Stimulated activated effector memory CD8-positive, alpha-beta T cell treated with anti-CD3 and anti-CD28 coated beads, Interleukin-12 subunit alpha, Interleukin-12 subunit beta, amount 100 ng/mL, for 72 hours (primary cell): ENCODE data around the gene MTUS2.
A peak's percentile ranks its signal among the peaks of the same experiment; 100 is the strongest.

ENCODE experiments used
- ATAC-seq: fragments of 150-1000 bp; cut with Tn5 transposase; 2 replicates; pipeline ENCODE4 v1.10.0; 2021
- DNase-seq, 2 donors: peaks; one replicate each; pipeline ENCODE4 v3.0.0; 2021 to 2022; ENCODE audit warnings: low spot score in 2 of 2
- H3K27ac Mint-ChIP-seq: one replicate; pipeline ENCODE4 v1.8.0; 2022; ENCODE audit warnings: mild to moderate bottlenecking, mixed read lengths
- H3K36me3 Mint-ChIP-seq: one replicate; pipeline ENCODE4 v1.8.0; 2022; ENCODE audit warnings: mild to moderate bottlenecking, mixed read lengths
- H3K4me1 Mint-ChIP-seq: one replicate; pipeline ENCODE4 v1.8.0; 2022; ENCODE audit warnings: mixed read lengths
- H3K4me3 Mint-ChIP-seq: one replicate; pipeline ENCODE4 v1.8.0; 2022; ENCODE audit warnings: mild to moderate bottlenecking, mixed read lengths
- H3K9me3 Mint-ChIP-seq: one replicate; pipeline ENCODE4 v1.8.0; 2022; ENCODE audit warnings: mixed read lengths

The MTUS2 gene

DNA sequence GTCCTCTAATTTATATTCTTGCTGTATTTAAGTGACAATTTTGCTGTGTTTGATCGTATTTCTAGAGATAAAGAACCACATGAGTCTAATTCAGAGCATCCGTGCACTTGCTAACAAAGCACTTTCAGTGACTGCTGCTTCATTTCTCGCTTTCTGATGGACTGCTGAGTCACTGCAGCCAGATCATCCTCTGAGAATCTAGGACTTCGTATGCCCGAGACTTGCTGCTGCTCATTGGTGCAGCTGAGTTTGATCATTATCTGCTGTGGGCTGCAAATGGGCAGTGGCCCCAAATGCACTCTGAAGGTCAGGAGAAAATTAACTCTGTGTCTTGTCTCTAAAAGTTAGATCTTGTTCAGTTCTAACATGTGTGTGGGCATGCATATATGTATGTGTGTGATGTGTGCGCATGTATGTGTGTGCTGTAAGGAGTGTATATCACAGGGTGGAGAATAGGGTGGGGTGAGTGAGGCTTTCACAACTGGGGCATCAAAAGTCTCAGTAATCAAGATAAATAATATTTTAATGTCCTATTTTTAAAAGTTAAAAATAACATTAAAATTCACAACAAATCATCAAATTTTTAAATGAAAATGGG is 342.6 kb downstream of the MTUS2 start:
- ATAC-seq (peak; percentile 73), DNase-seq (no peak)
- H3K4me3 Mint-ChIP-seq: no peak overlapping the region
- no peaks in the 10 kb centered on the region for H3K9me3 Mint-ChIP-seq
- no peaks in the 10 kb centered on the region for H3K4me1 Mint-ChIP-seq
- H3K27ac Mint-ChIP-seq: no peak overlapping the region
- no peaks in the 10 kb centered on the region for H3K36me3 Mint-ChIP-seq

- no peaks in the 10 kb centered on the region for H3K36me3 Mint-ChIP-seq
These were observed 344.0 kb downstream of the MTUS2 start for GRCh38 chr13:29164116-29164515.

DNA sequence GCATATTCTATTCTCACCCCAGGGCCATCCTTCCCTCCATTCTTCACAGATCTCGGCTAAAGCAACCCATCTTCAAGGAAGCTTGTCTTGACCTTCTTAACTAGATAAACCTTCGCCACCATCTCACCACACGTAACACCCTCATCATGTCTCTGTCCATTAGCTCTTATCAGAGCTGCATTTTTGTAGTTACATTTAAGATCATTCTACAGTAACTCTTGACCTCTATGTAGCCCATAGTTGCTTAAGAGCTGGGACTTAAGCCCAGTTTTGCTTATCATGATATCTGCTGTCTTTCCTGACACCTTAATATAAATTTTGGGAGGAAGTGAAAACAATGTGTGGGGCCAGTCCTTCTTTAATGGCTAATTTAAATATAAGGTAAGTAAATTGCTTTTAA is 345.1 kb downstream of the MTUS2 start:
- H3K4me1 Mint-ChIP-seq: no peaks in the 10 kb centered on the region
- ATAC-seq: no peak
- H3K4me3 Mint-ChIP-seq: no peak overlapping the region

More at GRCh38 chr13:29164116-29164515, 344.0 kb downstream of the MTUS2 start:
- H3K4me1 Mint-ChIP-seq: no peaks in the 10 kb centered on the region
- no peak for ATAC-seq
- H3K27ac Mint-ChIP-seq: no peak overlapping the region
- no peaks in the 10 kb centered on the region for H3K9me3 Mint-ChIP-seq
- DNase-seq: no peak
- H3K4me3 Mint-ChIP-seq: no peak overlapping the region

GRCh38 chr13:29165840-29166239 is 345.7 kb downstream of the MTUS2 start:
- no peaks in the 10 kb centered on the region for H3K4me1 Mint-ChIP-seq
- no peak for DNase-seq
- no peak overlapping the region for H3K27ac Mint-ChIP-seq
- H3K9me3 Mint-ChIP-seq: no peaks in the 10 kb centered on the region
- no peak overlapping the region for H3K4me3 Mint-ChIP-seq
- ATAC-seq: peak; percentile 56
- no peaks in the 10 kb centered on the region for H3K36me3 Mint-ChIP-seq

More for the DNA sequence above, 345.1 kb downstream of the MTUS2 start:
- no peak overlapping the region for H3K27ac Mint-ChIP-seq
- no peaks in the 10 kb centered on the region for H3K36me3 Mint-ChIP-seq
- H3K9me3 Mint-ChIP-seq: no peaks in the 10 kb centered on the region
- no peak for DNase-seq

DNA sequence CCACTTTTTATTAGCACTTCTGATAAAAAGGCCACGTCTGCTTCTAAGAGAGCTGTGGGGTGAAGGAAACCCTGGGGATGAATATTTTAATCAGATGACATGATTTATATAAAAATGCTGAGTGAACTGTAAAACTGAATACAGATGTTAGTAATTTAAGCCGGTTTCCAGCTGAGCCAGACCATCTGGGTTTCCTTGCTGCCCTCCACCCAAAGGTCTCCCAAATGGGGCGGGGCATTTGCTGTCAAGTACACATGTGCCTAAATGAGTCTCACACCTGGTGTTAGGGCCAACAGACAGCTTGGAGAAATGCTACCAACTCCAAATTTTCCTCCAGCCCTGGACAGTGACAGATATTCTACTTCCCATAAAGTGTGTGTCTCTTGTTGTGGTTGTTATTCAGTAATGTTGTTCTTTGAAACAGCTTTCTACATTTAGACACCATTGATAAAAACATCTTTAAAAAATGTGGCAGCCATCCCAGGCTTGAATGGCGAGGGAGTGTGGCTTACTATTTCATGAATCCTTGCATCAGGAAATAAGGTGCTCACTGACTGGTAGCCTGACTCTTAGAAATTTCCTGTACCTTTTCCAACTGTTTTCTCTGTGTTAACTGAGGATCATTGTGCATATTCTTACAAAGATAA is 350.4 kb downstream of the MTUS2 start:
- no peaks in the 10 kb centered on the region for H3K4me1 Mint-ChIP-seq
- DNase-seq (no peak), ATAC-seq (no peak)
- H3K4me3 Mint-ChIP-seq: no peak overlapping the region
- no peak overlapping the region for H3K27ac Mint-ChIP-seq
- no peaks in the 10 kb centered on the region for H3K36me3 Mint-ChIP-seq
- H3K9me3 Mint-ChIP-seq: no peaks in the 10 kb centered on the region

DNA sequence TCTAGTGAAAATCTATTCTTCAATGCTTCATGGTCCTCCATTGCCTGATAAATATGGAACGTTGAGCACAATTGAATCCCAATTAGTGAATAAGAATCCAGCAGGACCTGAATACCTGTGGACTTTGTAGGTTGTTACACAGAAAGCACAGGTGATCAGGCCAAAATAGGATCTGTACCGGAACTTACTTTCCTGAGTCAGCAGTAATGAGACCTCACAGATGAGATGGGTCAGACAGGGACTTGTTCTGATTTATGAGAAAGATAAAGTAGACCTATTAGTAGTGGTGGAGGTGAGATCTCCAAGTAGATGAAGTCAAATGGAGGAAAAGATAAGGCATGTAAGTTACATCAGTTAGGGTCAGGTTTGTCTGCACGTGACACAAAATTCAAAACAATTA is 351.1 kb downstream of the MTUS2 start:
- no peaks in the 10 kb centered on the region for H3K36me3 Mint-ChIP-seq
- no peak overlapping the region for H3K4me3 Mint-ChIP-seq
- H3K4me1 Mint-ChIP-seq: no peaks in the 10 kb centered on the region
- no peak for ATAC-seq
- H3K9me3 Mint-ChIP-seq: no peaks in the 10 kb centered on the region
- no peak overlapping the region for H3K27ac Mint-ChIP-seq
- DNase-seq: no peak

GRCh38 chr13:29174093-29174492 is 354.0 kb downstream of the MTUS2 start:
- ATAC-seq (no peak), DNase-seq (no peak)
- no peaks in the 10 kb centered on the region for H3K9me3 Mint-ChIP-seq
- no peaks in the 10 kb centered on the region for H3K4me1 Mint-ChIP-seq
- H3K4me3 Mint-ChIP-seq: no peak overlapping the region
- no peaks in the 10 kb centered on the region for H3K36me3 Mint-ChIP-seq
- no peak overlapping the region for H3K27ac Mint-ChIP-seq

DNA sequence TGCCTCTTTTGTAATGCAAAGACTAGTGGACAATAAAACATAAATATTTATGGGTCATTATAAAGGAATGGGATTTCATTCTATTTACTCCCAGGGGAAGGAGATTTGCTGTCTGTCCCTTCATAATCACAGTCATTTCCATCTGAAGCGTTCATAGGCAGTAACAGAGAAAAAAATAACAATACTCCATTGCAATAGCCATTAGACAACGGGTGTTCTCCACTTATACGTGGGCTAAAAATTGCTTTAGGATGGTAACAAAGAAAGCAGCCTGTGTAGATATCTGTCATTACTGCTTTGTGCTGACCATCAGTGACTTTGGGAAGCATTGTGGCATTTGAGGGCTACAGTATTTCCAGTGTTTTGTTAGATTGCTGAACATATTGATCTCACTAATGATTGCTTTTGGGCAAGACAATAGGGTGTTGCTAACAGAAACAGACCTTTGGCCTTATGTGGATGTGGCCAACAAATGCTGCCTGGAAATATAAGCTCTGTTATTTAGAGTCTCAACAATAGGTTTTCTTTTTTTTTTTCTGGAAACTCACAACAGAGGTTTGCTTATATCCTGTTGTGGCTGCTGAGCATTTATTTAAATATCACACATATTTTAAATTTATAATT is 355.2 kb downstream of the MTUS2 start:
- no peak overlapping the region for H3K27ac Mint-ChIP-seq
- H3K4me3 Mint-ChIP-seq: no peak overlapping the region
- DNase-seq: no peak
- H3K9me3 Mint-ChIP-seq: no peaks in the 10 kb centered on the region
- H3K4me1 Mint-ChIP-seq: no peaks in the 10 kb centered on the region
- no peak for ATAC-seq
- H3K36me3 Mint-ChIP-seq: no peaks in the 10 kb centered on the region

DNA sequence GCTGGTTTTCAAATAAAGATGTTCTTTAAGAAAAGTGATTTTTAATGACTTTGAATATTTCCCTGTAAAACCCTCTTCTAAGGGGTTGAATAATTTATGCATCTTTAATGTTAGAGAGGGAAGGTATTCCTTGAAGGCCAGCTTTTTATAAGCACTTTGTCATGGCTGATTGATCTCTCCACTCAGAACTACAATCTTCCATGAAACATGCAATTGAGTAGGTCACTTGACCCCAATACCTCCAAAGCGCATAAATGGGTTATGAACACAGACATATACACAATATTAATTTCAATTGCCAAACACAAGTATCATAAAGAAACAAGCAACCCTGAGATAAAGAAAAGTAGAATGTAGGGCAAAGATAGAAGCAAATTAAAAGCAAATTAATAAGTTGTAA is 359.9 kb downstream of the MTUS2 start:
- no peak for ATAC-seq
- Mint-ChIP-seq H3K9me3 (peaks cover 21% of the 10 kb centered on the region), H3K4me3 (no peak overlapping the region), H3K36me3 (no peaks in the 10 kb centered on the region), H3K4me1 (no peaks in the 10 kb centered on the region), H3K27ac (no peak overlapping the region)
- DNase-seq: no peak

DNA sequence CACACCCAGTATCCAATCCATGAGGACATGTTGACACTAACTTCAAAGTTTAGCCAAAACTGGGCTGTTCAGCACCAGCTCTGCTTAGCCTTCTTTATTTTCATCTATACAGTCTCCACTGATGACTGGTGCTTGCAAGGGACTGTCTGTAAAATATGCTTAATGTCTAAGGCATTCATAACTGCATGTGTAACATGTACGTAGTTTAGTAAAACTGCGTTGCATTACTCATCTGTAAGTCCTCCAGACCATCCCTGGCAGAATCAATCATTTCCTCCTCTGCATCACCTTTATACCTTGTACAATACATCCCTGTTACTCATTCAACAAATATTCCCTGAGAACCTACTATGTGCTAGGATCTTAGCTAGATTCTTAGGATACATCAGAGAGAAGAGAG is 362.1 kb downstream of the MTUS2 start:
- H3K27ac Mint-ChIP-seq: no peak overlapping the region
- DNase-seq (no peak), ATAC-seq (no peak)
- H3K36me3 Mint-ChIP-seq: no peaks in the 10 kb centered on the region
- H3K4me1 Mint-ChIP-seq: no peaks in the 10 kb centered on the region
- H3K9me3 Mint-ChIP-seq: peaks cover 27% of the 10 kb centered on the region
- H3K4me3 Mint-ChIP-seq: no peak overlapping the region

GRCh38 chr13:29185926-29186325 is 365.8 kb downstream of the MTUS2 start:
- DNase-seq: no peak
- ATAC-seq: no peak
- Mint-ChIP-seq H3K27ac (no peak overlapping the region), H3K36me3 (no peaks in the 10 kb centered on the region), H3K4me3 (no peak overlapping the region), H3K9me3 (peaks cover 27% of the 10 kb centered on the region), H3K4me1 (no peaks in the 10 kb centered on the region)

- Mint-ChIP-seq H3K36me3 (no peaks in the 10 kb centered on the region), H3K27ac (no peak overlapping the region), H3K9me3 (peaks cover 24% of the 10 kb centered on the region), H3K4me1 (no peaks in the 10 kb centered on the region), H3K4me3 (no peak overlapping the region)
- ATAC-seq (no peak), DNase-seq (no peak)
These were observed 367.4 kb downstream of the MTUS2 start for GRCh38 chr13:29187584-29187983.

DNA sequence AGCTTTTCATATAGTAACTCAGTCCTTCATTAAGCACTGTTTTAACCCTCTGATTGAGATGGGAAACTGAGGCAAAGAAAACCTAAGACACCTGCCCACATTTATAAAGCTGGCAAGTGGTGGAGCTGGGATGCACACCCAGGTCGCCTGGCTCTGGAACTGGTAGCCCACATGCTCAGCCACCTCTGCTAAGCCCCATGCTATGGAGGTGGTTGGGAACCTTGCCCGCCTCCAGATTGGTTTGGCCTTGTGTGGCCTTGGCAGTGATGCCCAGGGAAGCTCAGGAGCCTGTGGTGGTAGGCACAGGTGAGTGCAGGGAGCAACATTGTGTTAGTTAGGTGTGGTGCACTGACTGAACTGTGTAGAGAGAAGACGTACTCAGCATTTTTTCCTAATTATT is 370.2 kb downstream of the MTUS2 start:
- DNase-seq (no peak), ATAC-seq (no peak)
- Mint-ChIP-seq H3K4me1 (no peaks in the 10 kb centered on the region), H3K36me3 (no peaks in the 10 kb centered on the region), H3K27ac (no peak overlapping the region), H3K9me3 (peaks cover 4% of the 10 kb centered on the region), H3K4me3 (no peak overlapping the region)

GRCh38 chr13:29193083-29193482 is 372.9 kb downstream of the MTUS2 start:
- H3K4me3 Mint-ChIP-seq: no peak overlapping the region
- H3K36me3 Mint-ChIP-seq: no peaks in the 10 kb centered on the region
- H3K27ac Mint-ChIP-seq: no peak overlapping the region
- DNase-seq (no peak), ATAC-seq (no peak)
- peaks cover 2% of the 10 kb centered on the region for H3K9me3 Mint-ChIP-seq
- H3K4me1 Mint-ChIP-seq: no peaks in the 10 kb centered on the region

DNA sequence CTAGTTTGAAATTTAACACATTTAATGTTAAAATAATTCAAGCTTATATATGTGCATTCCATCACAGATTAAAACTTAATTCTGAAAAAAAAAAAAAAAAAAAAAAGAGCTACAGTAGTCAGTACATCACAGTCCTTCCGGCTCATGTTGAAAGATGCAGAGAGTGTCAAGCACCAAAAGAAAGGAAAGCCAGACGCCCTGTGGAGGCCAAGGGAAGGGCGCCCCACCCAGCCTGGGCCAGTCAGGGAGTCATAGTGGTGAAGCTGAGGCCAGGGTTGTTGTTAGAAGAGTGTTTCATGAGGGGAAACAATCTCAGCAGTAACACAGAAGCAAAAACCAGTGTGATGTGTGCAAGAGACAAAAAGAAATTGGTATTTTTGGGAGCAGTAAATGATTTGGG is 375.3 kb downstream of the MTUS2 start:
- Mint-ChIP-seq H3K4me1 (no peaks in the 10 kb centered on the region), H3K4me3 (no peak overlapping the region), H3K9me3 (peaks cover 2% of the 10 kb centered on the region), H3K27ac (no peak overlapping the region), H3K36me3 (no peaks in the 10 kb centered on the region)
- DNase-seq (no peak), ATAC-seq (no peak)

DNA sequence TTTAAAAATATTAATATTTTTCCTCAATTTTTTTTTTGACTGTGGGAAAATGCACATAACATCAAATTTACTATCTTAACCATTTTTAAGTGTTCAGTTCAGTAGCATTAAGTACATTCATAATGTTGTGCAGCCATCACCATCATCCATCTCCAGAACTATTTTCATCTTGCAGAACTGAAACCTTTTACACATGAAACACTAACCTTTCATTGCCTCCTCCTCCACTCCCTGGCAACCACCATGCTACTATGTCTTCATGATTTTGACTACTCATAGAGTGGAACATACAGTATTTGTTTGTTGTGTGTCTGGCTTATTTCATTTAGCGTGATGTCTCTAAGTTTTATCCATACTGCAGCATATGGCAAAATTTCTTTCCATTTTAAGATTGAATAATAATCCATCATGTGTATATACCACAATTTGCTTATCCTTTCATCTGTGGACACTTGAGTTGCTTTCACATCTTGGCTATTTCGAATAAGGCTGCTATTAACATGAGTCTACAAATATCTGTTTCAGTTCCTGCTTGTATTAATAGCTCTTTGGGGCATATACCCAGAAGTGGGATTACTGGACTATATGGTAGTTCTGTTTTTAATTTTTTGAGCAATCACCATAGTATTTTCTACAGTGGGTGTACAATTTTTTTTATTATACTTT is 376.4 kb downstream of the MTUS2 start:
- H3K4me3 Mint-ChIP-seq: no peak overlapping the region
- H3K36me3 Mint-ChIP-seq: no peaks in the 10 kb centered on the region
- H3K4me1 Mint-ChIP-seq: no peaks in the 10 kb centered on the region
- ATAC-seq (no peak), DNase-seq (no peak)
- H3K27ac Mint-ChIP-seq: no peak overlapping the region
- H3K9me3 Mint-ChIP-seq: peaks cover 2% of the 10 kb centered on the region
